Transverse colon (tissue), 4 donors: ENCODE results near the gene GTPBP1. TPM values are rescaled to one million over a fixed set of nuclear protein-coding genes. Genes with fewer than 3 reads are reported as not detected.

ENCODE experiments used
- DNase-seq: peaks from one replicate; pipeline ENCODE4 v3.0.0-alpha.2; 2019
- H3K27ac ChIP-seq, 4 donors: fragments of 200-600 bp; sonication (generic); 2 replicates each; pipeline ENCODE4 v1.5.1; 2016 to 2018; ENCODE audit warnings: inconsistent platforms in 4 of 4
- H3K27me3 ChIP-seq: fragments of 200-600 bp; sonication (generic); 2 replicates; pipeline ENCODE4 v1.5.1; 2017; ENCODE audit warnings: inconsistent platforms
- H3K36me3 ChIP-seq, 4 donors: fragments of 200-600 bp; sonication (generic); 2 replicates each; pipeline ENCODE4 v1.5.1; 2017 to 2019; ENCODE audit warnings: inconsistent platforms in 4 of 4
- H3K4me1 ChIP-seq, 4 donors: fragments of 200-600 bp; sonication (generic); 2 replicates each; pipeline ENCODE4 v1.5.1; 2017 to 2020; ENCODE audit warnings: inconsistent platforms in 4 of 4
- H3K4me3 ChIP-seq, 4 donors: fragments of 200-600 bp; sonication (generic); 1 replicate in 1 of 4; 2 replicates in 3 of 4; pipeline versions ENCODE4 v1.5.1 to v1.6.1; 2017 to 2019; ENCODE audit warnings: inconsistent platforms in 4 of 4
- H3K9me3 ChIP-seq, 2 donors: fragments of 200-600 bp; sonication (generic); 2 replicates each; pipeline ENCODE4 v1.5.1; 2017 to 2019; ENCODE audit warnings: inconsistent platforms in 2 of 2
- EP300 ChIP-seq: sonication (generic); formaldehyde crosslinking; IDR thresholded peaks from one replicate; pipeline ENCODE4 v1.6.1; 2017; ENCODE audit warnings: antibody characterized with exemption, low read depth
- POLR2A ChIP-seq: fragments of 450-650 bp; IDR thresholded peaks from one replicate; pipeline ENCODE4 v1.6.1; 2016; ENCODE audit warnings: antibody characterized with exemption, mild to moderate bottlenecking, moderate library complexity
- POLR2AphosphoS5 ChIP-seq, 3 donors: sonication (generic); formaldehyde crosslinking; IDR thresholded peaks; one replicate each; pipeline ENCODE4 v1.6.1; 2016; ENCODE audit warnings: antibody characterized with exemption in 3 of 3
- WGBS, 2 donors: methylation state at CpG; one replicate each; pipeline ENCODE4 v1.1.5; 2018; ENCODE audit warnings: low coverage in 1 of 2; 5-methylcytosine and 5-hydroxymethylcytosine counted together
- in situ Hi-C, 4 donors: fragments of 200-750 bp; cut with MboI; loops; one replicate each; pipeline versions ENCODE4 v1.15.0 to v1.15.1; 2017; ENCODE audit warnings: low sequenced_read_pairs in 3 of 4, low pct_ligation_motif_present in 1 of 4, low pct_unique_long_range_greater_than_20kb in 1 of 4
- intact Hi-C: fragments of 100-400 bp; cut with DNase I; formaldehyde crosslinking; loops from one replicate; pipeline ENCODE4 v1.15.1; 2023; ENCODE audit warnings: low total_unique reads
- total RNA-seq, 4 donors: library from RNA; depleted of rRNA; stranded (reverse); fragments of >200 nt; gene quantifications; one replicate each; pipeline ENCODE4 v1.1.0, GENCODE V29; 2016
- TF ChIP-seq, protein P1 (sequence below), 5 experiments: fragments of 200-600 bp in 3 of 5; fragments of 450-650 bp in 2 of 5; sonication (generic) in 3 of 5; IDR thresholded peaks; 1 replicate in 2 of 5; 2 replicates in 3 of 5; pipeline ENCODE4 v1.5.1; 2016 to 2017; ENCODE audit warnings: antibody characterized with exemption in 5 of 5, inconsistent platforms in 3 of 5, mild to moderate bottlenecking in 2 of 5, moderate library complexity in 1 of 5

GTPBP1 gene
- total RNA-seq, 4 donors from 2014 or later: 51.5 to 84.9 (median 77.6) TPM

- WGBS, 2 donors: 6 to 10% methylated on average over 1 to 6 of the region's 6 CpGs
- no peaks in the 10 kb centered on the region for H3K36me3 ChIP-seq
- in situ Hi-C loops (no loop called here), intact Hi-C loops (loop anchor here (2.0 kb wide), 1 partner anchor 55 kb away; the partner anchor contains the start of gene SUN2)
- H3K27me3 ChIP-seq: no peaks in the 10 kb centered on the region
- peak overlapping the region; percentile 62 to 83 (median 80) for H3K4me3 ChIP-seq
- TF ChIP-seq, protein P1, sequence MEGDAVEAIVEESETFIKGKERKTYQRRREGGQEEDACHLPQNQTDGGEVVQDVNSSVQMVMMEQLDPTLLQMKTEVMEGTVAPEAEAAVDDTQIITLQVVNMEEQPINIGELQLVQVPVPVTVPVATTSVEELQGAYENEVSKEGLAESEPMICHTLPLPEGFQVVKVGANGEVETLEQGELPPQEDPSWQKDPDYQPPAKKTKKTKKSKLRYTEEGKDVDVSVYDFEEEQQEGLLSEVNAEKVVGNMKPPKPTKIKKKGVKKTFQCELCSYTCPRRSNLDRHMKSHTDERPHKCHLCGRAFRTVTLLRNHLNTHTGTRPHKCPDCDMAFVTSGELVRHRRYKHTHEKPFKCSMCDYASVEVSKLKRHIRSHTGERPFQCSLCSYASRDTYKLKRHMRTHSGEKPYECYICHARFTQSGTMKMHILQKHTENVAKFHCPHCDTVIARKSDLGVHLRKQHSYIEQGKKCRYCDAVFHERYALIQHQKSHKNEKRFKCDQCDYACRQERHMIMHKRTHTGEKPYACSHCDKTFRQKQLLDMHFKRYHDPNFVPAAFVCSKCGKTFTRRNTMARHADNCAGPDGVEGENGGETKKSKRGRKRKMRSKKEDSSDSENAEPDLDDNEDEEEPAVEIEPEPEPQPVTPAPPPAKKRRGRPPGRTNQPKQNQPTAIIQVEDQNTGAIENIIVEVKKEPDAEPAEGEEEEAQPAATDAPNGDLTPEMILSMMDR (IDR thresholded peaks at IDR 0.05): peak in 1 of 5 experiments; percentile 23
- TF ChIP-seq POLR2AphosphoS5 (IDR thresholded peaks at IDR 0.05): peak in 1 of 3 donors; percentile 37
- TF ChIP-seq EP300: no peak
- peak overlapping the region; percentile 93 to 99 (median 98) for H3K27ac ChIP-seq
- no peaks in the 10 kb centered on the region for H3K9me3 ChIP-seq
- no peak for DNase-seq
- peaks cover 26 to 64% (median 57%) of the 10 kb centered on the region in 4 donors for H3K4me1 ChIP-seq
Measured at GRCh38 chr22:38699784-38700183, 6.0 kb upstream of the GTPBP1 start.

- TF ChIP-seq, protein P1 (IDR thresholded peaks at IDR 0.05): no peak
- peak in 1 of 3 donors; percentile 82 for TF ChIP-seq POLR2AphosphoS5 (IDR thresholded peaks at IDR 0.05)
- TF ChIP-seq POLR2A: peak; percentile 53
- TF ChIP-seq EP300: no peak
- no peaks in the 10 kb centered on the region for H3K36me3 ChIP-seq
- H3K4me3 ChIP-seq: peak overlapping the region; percentile 62 to 83 (median 80)
- peaks cover 28 to 63% (median 56%) of the 10 kb centered on the region in 4 donors for H3K4me1 ChIP-seq
- peak; percentile 80 for DNase-seq
- in situ Hi-C loops (no loop called here), intact Hi-C loops (loop anchor here (2.0 kb wide), 1 partner anchor 54 kb away; the partner anchor contains the start of gene SUN2)
- H3K9me3 ChIP-seq: no peaks in the 10 kb centered on the region
- no peaks in the 10 kb centered on the region for H3K27me3 ChIP-seq
- H3K27ac ChIP-seq: peak overlapping the region; percentile 93 to 99 (median 98)
- WGBS, 2 donors: 1 to 3% methylated on average over 5 to 24 of the region's 57 CpGs
Measured at GRCh38 chr22:38700270-38700788, 5.4 kb upstream of the GTPBP1 start.

DNA sequence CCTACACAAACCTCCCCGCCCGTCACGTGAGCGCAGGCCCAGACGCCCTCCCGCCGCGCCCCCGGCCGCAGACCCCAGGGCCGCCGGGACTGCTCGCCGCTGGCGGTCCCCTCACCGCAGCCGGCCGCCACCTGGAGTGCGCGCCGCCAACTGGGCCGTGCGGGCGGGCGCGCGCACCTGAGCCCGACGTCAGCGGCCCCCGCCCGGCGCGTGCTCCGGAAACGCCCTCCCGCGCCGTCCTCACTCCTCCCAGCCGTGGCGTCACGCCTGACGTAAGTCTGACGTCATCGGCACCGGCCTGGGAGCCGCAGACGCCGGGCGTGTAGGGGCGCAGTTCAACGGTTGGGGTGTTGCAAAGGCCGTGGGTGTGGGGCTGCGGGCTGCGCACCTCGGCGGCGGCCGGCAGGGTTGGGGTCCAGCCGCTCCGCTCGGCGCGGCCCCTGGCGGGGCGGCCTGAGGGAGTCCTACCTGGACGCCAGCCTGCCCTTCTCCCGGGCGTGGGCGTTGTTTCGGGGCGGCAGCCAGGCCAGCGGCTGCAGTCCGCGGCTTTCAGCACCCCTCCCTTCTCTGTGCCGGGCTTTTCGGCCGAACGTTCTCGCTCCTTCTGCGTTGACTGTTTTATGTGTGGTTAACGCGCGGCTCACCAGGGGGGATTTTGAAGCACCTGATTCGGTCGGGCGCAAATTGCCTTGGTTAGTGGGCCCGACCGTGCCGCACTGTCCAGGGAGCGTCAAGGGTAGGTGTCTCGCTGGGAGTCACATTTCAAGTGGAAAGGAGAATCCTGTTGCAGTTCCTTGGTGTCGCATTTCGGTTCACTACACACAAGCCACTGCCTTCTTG, 4.7 kb upstream of the GTPBP1 start, which contains the start of gene JOSD1:
JOSD1 (minus strand) TSS at position 155 of the 840 bp plus-strand sequence. CDS start 956 bp downstream, outside the sequence.
- Histone ChIP-seq H3K36me3 (no peaks in the 10 kb centered on the region), H3K4me3 (peak within 1 kb of the TSS; percentile 62 to 83 (median 80)), H3K4me1 (peaks cover 24 to 56% (median 49%) of the 10 kb centered on the region in 4 donors), H3K27ac (peak within 1 kb of the TSS; percentile 93 to 99 (median 98)), H3K9me3 (no peaks in the 10 kb centered on the region), H3K27me3 (no peaks in the 10 kb centered on the region)
- peak; percentile 98 for DNase-seq
- WGBS, 2 donors: 2% methylated on average over 37 of the region's 94 CpGs; no CpG with 5 or more reads in 1 of the 2 donors
- TF ChIP-seq EP300 (peak; percentile 94), POLR2A (peak; percentile 89), POLR2AphosphoS5 (IDR thresholded peaks at IDR 0.05) (peak; percentile 99 to 100 (median 99))
- TF ChIP-seq, protein P1 (IDR thresholded peaks at IDR 0.05): peak in 1 of 5 experiments; percentile 43
- intact Hi-C loops (loop anchor here (2.0 kb wide), 1 partner anchor 54 kb away; the partner anchor contains the start of gene SUN2), in situ Hi-C loops (no loop called here)

GRCh38 chr22:38704654-38705234, 1.0 kb upstream of the GTPBP1 start:
- Histone ChIP-seq H3K36me3 (no peaks in the 10 kb centered on the region), H3K27me3 (no peaks in the 10 kb centered on the region), H3K9me3 (no peaks in the 10 kb centered on the region), H3K4me1 (peaks cover 18 to 47% (median 34%) of the 10 kb centered on the region in 4 donors), H3K27ac (peak overlapping the region; percentile 87 to 99 (median 88)), H3K4me3 (peak overlapping the region in 3 of 4 donors; percentile 3 to 87 (median 42))
- TF ChIP-seq POLR2A (no peak), POLR2AphosphoS5 (IDR thresholded peaks at IDR 0.05) (no peak), EP300 (no peak)
- TF ChIP-seq, protein P1 (IDR thresholded peaks at IDR 0.05): no peak
- 11 to 12% methylated on average over 9 to 10 of the region's 10 CpGs for WGBS, 2 donors
- DNase-seq: no peak
- intact Hi-C loops: no loop called here
- in situ Hi-C loops: no loop called here
